PC-3 (cell line): ENCODE measurements around the gene APPBP2.

Source experiments
- CTCF ChIP-seq: fragments of 300-600 bp; sonication (generic); conservative IDR thresholded peaks from 2 replicates; pipeline ENCODE4 v1.5.1; 2017; ENCODE audit warnings: antibody characterized with exemption, low read depth, mild to moderate bottlenecking, low read length
- EZH2phosphoT487 ChIP-seq: fragments of 300-600 bp; sonication (generic); IDR thresholded peaks from 2 replicates; pipeline ENCODE4 v1.6.1; 2018; ENCODE audit warnings: mild to moderate bottlenecking, antibody characterized with exemption, low read length, borderline replicate concordance

GRCh38 chr17:60403523-60403810 is 122.6 kb downstream of the APPBP2 start:
- no peak for TF ChIP-seq CTCF
- TF ChIP-seq EZH2phosphoT487: no peak
